ENCODE data around the gene ELOVL5. TPM values are rescaled to one million over a fixed set of nuclear protein-coding genes. Genes with fewer than 3 reads are reported as not detected.

ELOVL5 gene
- total and polyA plus RNA-seq, 4 donors, result 22.8 to 75.5 (median 46.0) TPM

GRCh38 chr6:53300656-53301551, 47.8 kb downstream of the ELOVL5 start:
- Histone ChIP-seq H3K4me3 (ENCODE audit: low read length in 2 of 2) (no peak overlapping the region), H3K27me3 (ENCODE audit: control insufficient read depth in 1 of 2, insufficient read depth in 2 of 2, low read length in 1 of 2) (no peaks in the 10 kb centered on the region), H3K4me1 (ENCODE audit: control insufficient read depth in 1 of 2, insufficient read depth in 2 of 2, low read length in 2 of 2) (peaks cover 8 to 12% of the 10 kb centered on the region in 2 donors), H3K36me3 (ENCODE audit: control insufficient read depth in 1 of 2, insufficient read depth in 2 of 2, low read length in 1 of 2) (no peaks in the 10 kb centered on the region), H3K9me3 (ENCODE audit: control insufficient read depth, low read length) (no peaks in the 10 kb centered on the region), H3K27ac (ENCODE audit: low read depth in 1 of 2, low read length in 2 of 2) (no peak overlapping the region)
- ATAC-seq (ENCODE audit: low FRiP score) (peak; percentile 54), DNase-seq (no peak)
- intact Hi-C loops (cut with DNase I), result no loop called here
- 20 to 24% methylated on average over 9 of the region's 9 CpGs for WGBS, 2 donors

DNA sequence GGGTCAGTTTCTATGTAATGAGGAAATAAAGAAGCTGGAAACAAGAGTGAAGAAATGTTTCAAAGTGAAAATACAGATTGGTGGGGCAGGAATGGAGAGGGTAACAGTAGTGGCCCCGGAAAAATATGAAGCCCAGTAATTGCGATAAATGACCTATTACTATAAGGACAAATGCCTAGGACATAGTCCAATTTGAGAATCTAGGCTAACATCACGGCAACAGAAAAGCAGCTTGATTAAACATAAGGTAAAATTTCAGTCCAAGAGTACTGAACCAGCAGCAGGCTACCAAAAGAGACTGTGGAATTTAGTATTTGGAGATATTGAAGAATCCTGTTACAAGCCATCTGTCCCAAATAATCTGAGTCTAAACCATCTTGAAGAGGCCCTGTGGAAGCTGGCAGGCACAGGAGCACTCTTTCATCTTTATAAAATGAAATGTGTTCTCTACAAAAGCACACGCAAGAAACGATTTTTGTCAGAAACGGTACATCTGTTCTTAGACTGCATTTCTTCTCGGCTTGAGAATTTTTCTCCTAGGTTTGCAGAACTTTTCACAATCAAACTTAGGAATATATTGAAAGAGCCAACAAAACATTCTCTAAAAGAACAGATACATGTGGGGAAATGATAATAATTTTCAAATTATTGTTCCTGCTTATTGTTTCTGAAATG, 49.3 kb downstream of the ELOVL5 start:
- 60% methylated on average over 7 of the region's 7 CpGs for WGBS, 2 donors
- H3K36me3 ChIP-seq (ENCODE audit: control insufficient read depth in 1 of 2, insufficient read depth in 2 of 2, low read length in 1 of 2), result no peaks in the 10 kb centered on the region
- H3K27me3 ChIP-seq (ENCODE audit: control insufficient read depth in 1 of 2, insufficient read depth in 2 of 2, low read length in 1 of 2), result no peaks in the 10 kb centered on the region
- intact Hi-C loops (cut with DNase I), result no loop called here
- H3K4me1 ChIP-seq (ENCODE audit: control insufficient read depth in 1 of 2, insufficient read depth in 2 of 2, low read length in 2 of 2), result peaks cover 8 to 12% of the 10 kb centered on the region in 2 donors
- H3K4me3 ChIP-seq (ENCODE audit: low read length in 2 of 2), result no peak overlapping the region
- H3K9me3 ChIP-seq (ENCODE audit: control insufficient read depth, low read length), result no peaks in the 10 kb centered on the region
- no peak overlapping the region for H3K27ac ChIP-seq (ENCODE audit: low read depth in 1 of 2, low read length in 2 of 2)
- DNase-seq (no peak), ATAC-seq (ENCODE audit: low FRiP score) (no peak)

DNA sequence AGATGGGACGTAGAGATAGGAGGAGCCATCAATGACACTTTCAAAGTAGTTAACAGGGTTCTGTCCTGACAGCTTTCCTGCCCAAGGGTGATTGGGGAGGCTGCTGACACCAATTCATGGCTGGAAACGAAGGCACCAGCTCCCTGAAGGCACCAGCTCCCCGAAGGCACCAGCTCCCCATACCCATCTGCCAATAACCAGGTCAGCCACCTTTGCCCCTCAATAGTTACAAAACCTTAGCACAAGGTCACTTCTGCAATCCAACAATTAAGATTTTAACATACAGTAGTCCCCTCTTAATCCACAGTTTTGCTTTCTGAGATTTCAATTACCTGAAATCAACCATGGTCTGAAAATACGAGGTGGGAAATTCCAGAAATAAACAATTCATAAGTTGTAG, 51.7 kb downstream of the ELOVL5 start:
- H3K27me3 ChIP-seq (ENCODE audit: control insufficient read depth in 1 of 2, insufficient read depth in 2 of 2, low read length in 1 of 2), result no peaks in the 10 kb centered on the region
- H3K9me3 ChIP-seq (ENCODE audit: control insufficient read depth, low read length), result no peaks in the 10 kb centered on the region
- no peak overlapping the region for H3K4me3 ChIP-seq (ENCODE audit: low read length in 2 of 2)
- WGBS, 2 donors, result 90 to 93% methylated on average over 4 of the region's 4 CpGs
- ATAC-seq (ENCODE audit: low FRiP score) (no peak), DNase-seq (no peak)
- H3K4me1 ChIP-seq (ENCODE audit: control insufficient read depth in 1 of 2, insufficient read depth in 2 of 2, low read length in 2 of 2), result peaks cover 7 to 8% of the 10 kb centered on the region in 2 donors
- intact Hi-C loops (cut with DNase I), result no loop called here
- H3K36me3 ChIP-seq (ENCODE audit: control insufficient read depth in 1 of 2, insufficient read depth in 2 of 2, low read length in 1 of 2), result peaks cover 0 to 4% of the 10 kb centered on the region in 2 donors
- H3K27ac ChIP-seq (ENCODE audit: low read depth in 1 of 2, low read length in 2 of 2), result no peak overlapping the region

- Histone ChIP-seq H3K9me3 (ENCODE audit: control insufficient read depth, low read length) (no peaks in the 10 kb centered on the region), H3K36me3 (ENCODE audit: control insufficient read depth in 1 of 2, insufficient read depth in 2 of 2, low read length in 1 of 2) (peaks cover 0 to 4% of the 10 kb centered on the region in 2 donors), H3K27ac (ENCODE audit: low read depth in 1 of 2, low read length in 2 of 2) (no peak overlapping the region), H3K4me1 (ENCODE audit: control insufficient read depth in 1 of 2, insufficient read depth in 2 of 2, low read length in 2 of 2) (peaks cover 2% of the 10 kb centered on the region in 2 donors), H3K4me3 (ENCODE audit: low read length in 2 of 2) (no peak overlapping the region), H3K27me3 (ENCODE audit: control insufficient read depth in 1 of 2, insufficient read depth in 2 of 2, low read length in 1 of 2) (no peaks in the 10 kb centered on the region)
- ATAC-seq (ENCODE audit: low FRiP score) (no peak), DNase-seq (no peak)
- WGBS, 2 donors, result 89 to 94% methylated on average over 1 of the region's 1 CpG
- intact Hi-C loops (cut with DNase I), result no loop called here
Measured at GRCh38 chr6:53295176-53295575, 53.6 kb downstream of the ELOVL5 start.

- Histone ChIP-seq H3K4me3 (ENCODE audit: low read length in 2 of 2) (no peak overlapping the region), H3K36me3 (ENCODE audit: control insufficient read depth in 1 of 2, insufficient read depth in 2 of 2, low read length in 1 of 2) (peaks cover 0 to 4% of the 10 kb centered on the region in 2 donors), H3K27me3 (ENCODE audit: control insufficient read depth in 1 of 2, insufficient read depth in 2 of 2, low read length in 1 of 2) (no peaks in the 10 kb centered on the region), H3K4me1 (ENCODE audit: control insufficient read depth in 1 of 2, insufficient read depth in 2 of 2, low read length in 2 of 2) (no peaks in the 10 kb centered on the region), H3K9me3 (ENCODE audit: control insufficient read depth, low read length) (no peaks in the 10 kb centered on the region), H3K27ac (ENCODE audit: low read depth in 1 of 2, low read length in 2 of 2) (no peak overlapping the region)
- ATAC-seq (ENCODE audit: low FRiP score) (no peak), DNase-seq (no peak)
- 97 to 100% methylated on average over 1 of the region's 1 CpG for WGBS, 2 donors
- intact Hi-C loops (cut with DNase I), result no loop called here
Measured at GRCh38 chr6:53294611-53295010, 54.1 kb downstream of the ELOVL5 start.

DNA sequence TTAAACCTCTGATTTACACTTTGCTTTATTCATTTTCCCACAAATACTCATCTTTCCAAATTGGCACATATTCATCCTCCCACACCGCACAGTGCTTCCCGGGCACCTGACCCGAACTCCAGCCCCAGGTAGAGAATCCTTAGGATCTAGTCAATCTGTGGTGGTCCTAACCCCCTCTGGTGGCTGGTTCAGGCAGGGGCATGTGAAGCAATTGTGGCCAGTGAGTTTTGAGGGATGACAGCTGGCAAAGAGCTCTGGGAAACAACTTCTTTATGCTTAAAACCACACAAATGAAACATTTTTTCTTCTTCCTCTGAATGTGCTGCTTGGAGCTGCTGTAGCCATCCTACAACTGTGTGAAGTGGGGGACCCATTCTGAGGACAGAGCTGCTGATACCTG, 54.7 kb downstream of the ELOVL5 start:
- DNase-seq, result no peak
- intact Hi-C loops (cut with DNase I), result no loop called here
- no peak overlapping the region for H3K27ac ChIP-seq (ENCODE audit: low read depth in 1 of 2, low read length in 2 of 2)
- 80 to 82% methylated on average over 3 of the region's 3 CpGs for WGBS, 2 donors
- ATAC-seq (ENCODE audit: low FRiP score), result no peak
- H3K4me1 ChIP-seq (ENCODE audit: control insufficient read depth in 1 of 2, insufficient read depth in 2 of 2, low read length in 2 of 2), result no peaks in the 10 kb centered on the region
- H3K27me3 ChIP-seq (ENCODE audit: control insufficient read depth in 1 of 2, insufficient read depth in 2 of 2, low read length in 1 of 2), result no peaks in the 10 kb centered on the region
- H3K9me3 ChIP-seq (ENCODE audit: control insufficient read depth, low read length), result no peaks in the 10 kb centered on the region
- H3K36me3 ChIP-seq (ENCODE audit: control insufficient read depth in 1 of 2, insufficient read depth in 2 of 2, low read length in 1 of 2), result peaks cover 0 to 4% of the 10 kb centered on the region in 2 donors
- H3K4me3 ChIP-seq (ENCODE audit: low read length in 2 of 2), result no peak overlapping the region

DNA sequence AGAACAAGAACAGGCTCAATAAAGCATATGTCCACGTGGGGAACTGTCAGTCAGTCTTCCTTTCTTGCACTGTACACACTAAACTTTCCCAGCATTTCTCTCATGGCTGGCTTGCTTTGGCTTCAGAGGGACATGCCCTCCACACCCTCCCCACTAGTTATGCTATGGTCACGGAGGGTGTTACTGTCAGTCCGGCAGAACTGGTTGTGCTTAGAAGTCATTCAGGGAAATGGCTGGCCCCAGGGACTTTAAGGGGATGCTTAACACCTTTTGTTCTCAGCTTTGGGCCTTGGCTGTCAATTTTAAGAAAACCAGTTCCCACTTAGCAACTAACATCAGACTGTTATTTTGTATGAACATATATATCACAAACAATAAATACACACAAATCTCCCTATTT, 55.1 kb downstream of the ELOVL5 start:
- no peaks in the 10 kb centered on the region for H3K9me3 ChIP-seq (ENCODE audit: control insufficient read depth, low read length)
- no peak overlapping the region for H3K4me3 ChIP-seq (ENCODE audit: low read length in 2 of 2)
- no peaks in the 10 kb centered on the region for H3K4me1 ChIP-seq (ENCODE audit: control insufficient read depth in 1 of 2, insufficient read depth in 2 of 2, low read length in 2 of 2)
- ATAC-seq (ENCODE audit: low FRiP score) (no peak), DNase-seq (no peak)
- intact Hi-C loops (cut with DNase I), result no loop called here
- no peak overlapping the region for H3K27ac ChIP-seq (ENCODE audit: low read depth in 1 of 2, low read length in 2 of 2)
- H3K36me3 ChIP-seq (ENCODE audit: control insufficient read depth in 1 of 2, insufficient read depth in 2 of 2, low read length in 1 of 2), result peaks cover 0 to 4% of the 10 kb centered on the region in 2 donors
- H3K27me3 ChIP-seq (ENCODE audit: control insufficient read depth in 1 of 2, insufficient read depth in 2 of 2, low read length in 1 of 2), result no peaks in the 10 kb centered on the region
- 87 to 94% methylated on average over 3 of the region's 3 CpGs for WGBS, 2 donors

DNA sequence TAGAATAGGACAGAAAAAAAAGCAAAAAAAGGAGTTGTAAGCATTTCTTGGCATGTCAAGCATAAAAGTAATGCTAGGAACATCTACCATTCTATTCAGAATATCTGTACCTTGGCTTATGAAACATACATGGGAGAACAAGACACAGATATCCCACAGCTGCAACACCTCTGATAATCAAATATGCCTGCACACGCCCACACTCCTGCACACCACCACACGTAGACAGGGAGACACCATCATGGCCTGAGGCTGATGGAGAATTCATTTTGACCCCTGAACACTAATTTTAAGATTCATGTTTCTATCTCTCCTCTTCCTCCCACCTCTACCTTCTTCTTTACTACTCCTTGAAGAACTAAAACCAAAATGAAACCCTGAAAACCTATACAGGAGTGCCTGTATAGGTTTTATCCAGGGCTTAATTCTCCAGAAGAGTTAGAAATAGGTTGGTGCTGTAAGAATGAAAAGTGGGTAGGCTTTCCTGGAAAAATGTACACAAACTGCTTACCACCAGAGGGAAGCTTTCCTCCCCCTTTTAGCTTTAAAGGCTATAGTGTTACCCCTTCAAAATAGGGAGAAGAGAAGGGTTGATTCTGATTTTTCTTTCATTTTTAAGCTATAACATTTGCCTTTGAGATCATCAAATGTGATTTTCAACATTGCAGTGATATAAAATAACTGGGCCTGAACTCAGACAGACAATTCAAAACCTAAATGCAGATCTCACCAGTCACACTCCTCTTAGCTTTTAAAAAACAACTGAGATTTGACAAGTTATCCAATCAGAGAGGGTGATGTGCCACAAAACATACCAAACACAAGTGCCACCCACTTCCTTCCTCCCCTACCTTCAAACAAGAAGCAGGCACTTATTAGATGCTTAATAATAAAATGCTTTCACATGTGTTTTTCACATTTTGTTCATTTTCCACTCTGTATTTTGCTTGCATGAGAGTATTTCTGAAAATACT, 57.9 kb downstream of the ELOVL5 start:
- H3K27ac ChIP-seq (ENCODE audit: low read depth in 1 of 2, low read length in 2 of 2), result no peak overlapping the region
- intact Hi-C loops (cut with DNase I), result no loop called here
- no peaks in the 10 kb centered on the region for H3K9me3 ChIP-seq (ENCODE audit: control insufficient read depth, low read length)
- DNase-seq, result no peak
- H3K4me3 ChIP-seq (ENCODE audit: low read length in 2 of 2), result no peak overlapping the region
- no peak for ATAC-seq (ENCODE audit: low FRiP score)
- peaks cover 0 to 4% of the 10 kb centered on the region in 2 donors for H3K36me3 ChIP-seq (ENCODE audit: control insufficient read depth in 1 of 2, insufficient read depth in 2 of 2, low read length in 1 of 2)
- WGBS, 2 donors, result 77 to 84% methylated on average over 2 of the region's 2 CpGs
- no peaks in the 10 kb centered on the region for H3K27me3 ChIP-seq (ENCODE audit: control insufficient read depth in 1 of 2, insufficient read depth in 2 of 2, low read length in 1 of 2)
- peaks cover 0 to 4% of the 10 kb centered on the region in 2 donors for H3K4me1 ChIP-seq (ENCODE audit: control insufficient read depth in 1 of 2, insufficient read depth in 2 of 2, low read length in 2 of 2)

All from aorta (tissue), 5 donors.